DOHH2 (cell line): ENCODE measurements around the gene SCAMP5.

Experiments used
- EZH2phosphoT487 ChIP-seq: fragments of 200-600 bp; sonication (generic); IDR thresholded peaks from 2 replicates; pipeline ENCODE4 v1.6.1; 2017; ENCODE audit warnings: borderline replicate concordance, mild to moderate bottlenecking, antibody characterized with exemption, low read length, moderate library complexity, mixed read lengths
- TF ChIP-seq, protein P1 (sequence below): fragments of 200-600 bp; sonication (generic); IDR thresholded peaks from one replicate; pipeline ENCODE4 v1.5.1; 2014; ENCODE audit warnings: antibody characterized with exemption, mild to moderate bottlenecking, low read depth, low read length; ENCODE audit not compliant: poor library complexity, severe bottlenecking

DNA sequence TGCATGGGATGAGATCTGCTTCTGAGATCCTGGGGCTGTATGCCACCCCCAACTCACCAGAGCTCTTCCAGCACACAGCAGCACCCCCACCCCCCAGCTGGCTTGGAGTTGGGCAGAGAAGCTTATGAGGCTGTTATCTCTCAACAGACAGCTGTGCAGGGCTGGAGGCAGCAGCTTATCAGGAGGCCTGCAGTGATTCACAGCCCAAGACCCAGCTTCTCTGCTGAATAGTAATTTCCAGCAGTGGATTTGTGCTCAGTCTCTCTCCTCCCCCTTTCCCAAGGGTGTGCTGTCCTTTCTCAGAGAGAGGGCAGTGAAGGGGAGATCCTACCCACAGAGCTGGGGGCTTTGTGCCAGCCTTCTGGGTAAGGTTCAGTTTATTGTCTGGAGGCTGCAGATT, 40.8 kb upstream of the SCAMP5 start:
- TF ChIP-seq, protein P1, sequence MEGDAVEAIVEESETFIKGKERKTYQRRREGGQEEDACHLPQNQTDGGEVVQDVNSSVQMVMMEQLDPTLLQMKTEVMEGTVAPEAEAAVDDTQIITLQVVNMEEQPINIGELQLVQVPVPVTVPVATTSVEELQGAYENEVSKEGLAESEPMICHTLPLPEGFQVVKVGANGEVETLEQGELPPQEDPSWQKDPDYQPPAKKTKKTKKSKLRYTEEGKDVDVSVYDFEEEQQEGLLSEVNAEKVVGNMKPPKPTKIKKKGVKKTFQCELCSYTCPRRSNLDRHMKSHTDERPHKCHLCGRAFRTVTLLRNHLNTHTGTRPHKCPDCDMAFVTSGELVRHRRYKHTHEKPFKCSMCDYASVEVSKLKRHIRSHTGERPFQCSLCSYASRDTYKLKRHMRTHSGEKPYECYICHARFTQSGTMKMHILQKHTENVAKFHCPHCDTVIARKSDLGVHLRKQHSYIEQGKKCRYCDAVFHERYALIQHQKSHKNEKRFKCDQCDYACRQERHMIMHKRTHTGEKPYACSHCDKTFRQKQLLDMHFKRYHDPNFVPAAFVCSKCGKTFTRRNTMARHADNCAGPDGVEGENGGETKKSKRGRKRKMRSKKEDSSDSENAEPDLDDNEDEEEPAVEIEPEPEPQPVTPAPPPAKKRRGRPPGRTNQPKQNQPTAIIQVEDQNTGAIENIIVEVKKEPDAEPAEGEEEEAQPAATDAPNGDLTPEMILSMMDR, result no peak
- no peak for TF ChIP-seq EZH2phosphoT487
